ENCODE data around the gene OPN1SW.

OPN1SW gene

GRCh38 chr7:128777156-128778123 lies 1.8 kb upstream of the OPN1SW start:
- no peaks in the 10 kb centered on the region for H3K79me2 ChIP-seq (ENCODE audit: insufficient read depth, low read depth)
- no peak for TF ChIP-seq CTCF (conservative IDR thresholded peaks at IDR 0.05; ENCODE audit: low read depth, low read length)

GRCh38 chr7:128774921-128775320 lies 673 bp downstream of the OPN1SW start:
- no peaks in the 10 kb centered on the region for H3K27me3 ChIP-seq (ENCODE audit: insufficient read depth, low read depth)
- H3K27ac ChIP-seq, result no peak overlapping the region
- H3K4me3 ChIP-seq (IDR thresholded peaks at IDR 0.05; ENCODE audit: insufficient read depth, low read depth, low read length), result no peak overlapping the region
- no peak for TF ChIP-seq CTCF (conservative IDR thresholded peaks at IDR 0.05; ENCODE audit: low read depth, low read length)
- H3K4me2 ChIP-seq, result no peak overlapping the region
- H3K9ac ChIP-seq, result no peak overlapping the region
- no peaks in the 10 kb centered on the region for H3K4me1 ChIP-seq (ENCODE audit: low read depth, poor library complexity, severe bottlenecking)
- H4K20me1 ChIP-seq (ENCODE audit: insufficient read depth), result no peaks in the 10 kb centered on the region
- no peaks in the 10 kb centered on the region for H3K79me2 ChIP-seq (ENCODE audit: insufficient read depth, low read depth)
- no peaks in the 10 kb centered on the region; the same call in 1 of the 2 replicates for H3K36me3 ChIP-seq (ENCODE audit: insufficient read depth)
- H2AFZ ChIP-seq (ENCODE audit: low read depth), result no peak overlapping the region

More at GRCh38 chr7:128777156-128778123, 1.8 kb upstream of the OPN1SW start:
- Histone ChIP-seq H3K4me3 (IDR thresholded peaks at IDR 0.05; ENCODE audit: insufficient read depth, low read depth, low read length) (no peak overlapping the region), H3K36me3 (ENCODE audit: insufficient read depth) (no peaks in the 10 kb centered on the region), H4K20me1 (ENCODE audit: insufficient read depth) (no peaks in the 10 kb centered on the region), H3K4me1 (ENCODE audit: low read depth, poor library complexity, severe bottlenecking) (no peaks in the 10 kb centered on the region), H3K27ac (no peak overlapping the region), H2AFZ (ENCODE audit: low read depth) (no peak overlapping the region), H3K27me3 (ENCODE audit: insufficient read depth, low read depth) (no peaks in the 10 kb centered on the region), H3K4me2 (no peak overlapping the region), H3K9ac (no peak overlapping the region)

- no peak overlapping the region for H2AFZ ChIP-seq (ENCODE audit: low read depth)
- no peaks in the 10 kb centered on the region for H3K27me3 ChIP-seq (ENCODE audit: insufficient read depth, low read depth)
- no peak for TF ChIP-seq CTCF (conservative IDR thresholded peaks at IDR 0.05; ENCODE audit: low read depth, low read length)
- no peaks in the 10 kb centered on the region for H4K20me1 ChIP-seq (ENCODE audit: insufficient read depth)
- no peaks in the 10 kb centered on the region; the same call in 1 of the 2 replicates for H3K36me3 ChIP-seq (ENCODE audit: insufficient read depth)
- H3K79me2 ChIP-seq (ENCODE audit: insufficient read depth, low read depth), result no peaks in the 10 kb centered on the region
- H3K4me3 ChIP-seq (IDR thresholded peaks at IDR 0.05; ENCODE audit: insufficient read depth, low read depth, low read length), result no peak overlapping the region
- no peak overlapping the region for H3K27ac ChIP-seq
- H3K4me1 ChIP-seq (ENCODE audit: low read depth, poor library complexity, severe bottlenecking), result no peaks in the 10 kb centered on the region
- no peak overlapping the region for H3K4me2 ChIP-seq
- no peak overlapping the region for H3K9ac ChIP-seq
Observed at GRCh38 chr7:128774029-128774689, 1.4 kb downstream of the OPN1SW start.

GRCh38 chr7:128773604-128774003 lies 2.0 kb downstream of the OPN1SW start:
- Histone ChIP-seq H3K27me3 (ENCODE audit: insufficient read depth, low read depth) (no peaks in the 10 kb centered on the region), H3K36me3 (ENCODE audit: insufficient read depth) (no peaks in the 10 kb centered on the region; the same call in 1 of the 2 replicates), H4K20me1 (ENCODE audit: insufficient read depth) (no peaks in the 10 kb centered on the region), H3K79me2 (ENCODE audit: insufficient read depth, low read depth) (no peaks in the 10 kb centered on the region), H3K9ac (no peak overlapping the region), H3K4me2 (no peak overlapping the region), H2AFZ (ENCODE audit: low read depth) (no peak overlapping the region), H3K4me1 (ENCODE audit: low read depth, poor library complexity, severe bottlenecking) (no peaks in the 10 kb centered on the region), H3K27ac (no peak overlapping the region), H3K4me3 (IDR thresholded peaks at IDR 0.05; ENCODE audit: insufficient read depth, low read depth, low read length) (no peak overlapping the region)
- TF ChIP-seq CTCF (conservative IDR thresholded peaks at IDR 0.05; ENCODE audit: low read depth, low read length), result no peak
